PC-3 (cell line): ENCODE data around the gene NFE2L1. TPM values are rescaled to one million over a fixed set of nuclear protein-coding genes. Genes with fewer than 3 reads are reported as not detected.
A peak's percentile ranks its signal among the peaks of the same experiment; 100 is the strongest.
"Not testable (repeated sequence)": the region's sequence is repeated elsewhere in the genome, so short reads cannot be mapped to it uniquely, and the experiment has no call there.

ENCODE experiments used
- ATAC-seq: fragments of 200-7000 bp; cut with Tn5 transposase; 2 replicates; pipeline ENCODE4 v1.9.1; 2020; ENCODE audit warnings: mild to moderate bottlenecking, moderate library complexity
- BruUV-seq: library from RNA; stranded (reverse); fragments of 400-500 nt; replicated peaks from 2 replicates; lab custom pipeline; 2021; lab: Mats Ljungman, UMichigan
- CTCF ChIA-PET: fragments of 300-600 bp; sonication (Branson Sonifier 250); formaldehyde crosslinking; loops from one replicate; lab custom pipeline; 2022; ENCODE audit warnings: antibody characterized with exemption; lab: Charles Lee
- POLR2A ChIA-PET: fragments of 300-600 bp; sonication (Branson Sonifier 250); formaldehyde crosslinking; loops from one replicate; lab custom pipeline; 2022; ENCODE audit warnings: antibody characterized with exemption; ENCODE audit not compliant: unreplicated experiment; lab: Charles Lee
- DNase-seq: peaks from one replicate; pipeline ENCODE4 v3.0.0-alpha.2; 2015
- H2AFZ ChIP-seq: fragments of 300-600 bp; sonication (generic); 2 replicates; pipeline ENCODE4 v1.6.0; 2016; ENCODE audit warnings: antibody characterized with exemption, low read length
- H3F3A ChIP-seq: fragments of 300-600 bp; sonication (generic); one replicate; pipeline ENCODE4 v1.6.0; 2017; ENCODE audit warnings: antibody characterized with exemption, low read length, control low read depth, mild to moderate bottlenecking; ENCODE audit not compliant: unreplicated experiment
- H3K27ac ChIP-seq: fragments of 300-600 bp; sonication (generic); 2 replicates; pipeline ENCODE4 v1.5.1; 2016; ENCODE audit warnings: mild to moderate bottlenecking, low read length
- H3K27me3 ChIP-seq: fragments of 300-600 bp; sonication (generic); 2 replicates; pipeline ENCODE4 v1.6.1; 2016; ENCODE audit warnings: low read length, mixed read lengths
- H3K36me3 ChIP-seq: fragments of 300-600 bp; sonication (generic); 2 replicates; pipeline ENCODE4 v1.6.1; 2016; ENCODE audit warnings: low read depth, mixed run types, low read length, mixed read lengths
- H3K4me1 ChIP-seq: fragments of 300-600 bp; sonication (generic); 2 replicates; pipeline ENCODE4 v1.5.1; 2016; ENCODE audit warnings: low read length; ENCODE audit not compliant: insufficient read depth
- H3K4me2 ChIP-seq: fragments of 300-600 bp; sonication (generic); 2 replicates; pipeline ENCODE4 v1.6.0; 2016; ENCODE audit warnings: low read length
- H3K4me3 ChIP-seq: fragments of 300-600 bp; sonication (generic); 2 replicates; pipeline ENCODE4 v1.5.1; 2016; ENCODE audit warnings: mild to moderate bottlenecking, low read length, mixed read lengths
- H3K79me2 ChIP-seq: fragments of 300-600 bp; sonication (generic); 2 replicates; pipeline ENCODE4 v1.6.1; 2017; ENCODE audit warnings: low read length, mixed read lengths
- H3K9ac ChIP-seq: fragments of 300-600 bp; sonication (generic); 2 replicates; pipeline ENCODE4 v1.6.0; 2016; ENCODE audit warnings: mild to moderate bottlenecking, low read length
- H3K9me2 ChIP-seq: fragments of 300-600 bp; sonication (generic); replicated peaks from 2 replicates; pipeline ENCODE4 v1.6.1; 2016; ENCODE audit warnings: mixed run types, low read length, mixed read lengths
- H3K9me3 ChIP-seq: fragments of 300-600 bp; sonication (generic); 2 replicates; pipeline ENCODE4 v1.6.1; 2016; ENCODE audit warnings: low read length, mixed read lengths
- H4K20me1 ChIP-seq: fragments of 300-600 bp; sonication (generic); 2 replicates; pipeline ENCODE4 v1.6.1; 2016; ENCODE audit warnings: low read length, mixed read lengths
- CTCF ChIP-seq: fragments of 300-600 bp; sonication (generic); conservative IDR thresholded peaks from 2 replicates; pipeline ENCODE4 v1.5.1; 2017; ENCODE audit warnings: antibody characterized with exemption, low read depth, mild to moderate bottlenecking, low read length
- EZH2 ChIP-seq: fragments of 300-600 bp; sonication (generic); IDR thresholded peaks from one replicate; pipeline ENCODE4 v1.6.1; 2017; ENCODE audit warnings: antibody characterized with exemption, mild to moderate bottlenecking, low read length; ENCODE audit not compliant: unreplicated experiment
- EZH2phosphoT487 ChIP-seq: fragments of 300-600 bp; sonication (generic); IDR thresholded peaks from 2 replicates; pipeline ENCODE4 v1.6.1; 2018; ENCODE audit warnings: mild to moderate bottlenecking, antibody characterized with exemption, low read length, borderline replicate concordance
- intact Hi-C: fragments of 100-400 bp; cut with micrococcal nuclease; formaldehyde crosslinking; loops from 2 replicates; pipeline ENCODE4 v1.9.0; 2023
- total RNA-seq: library from RNA; depleted of rRNA; stranded (reverse); fragments of >200 nt; gene quantifications from 2 replicates; pipeline ENCODE4 v1.2.3, GENCODE V29; 2014

The NFE2L1 gene
- total RNA-seq, 1 experiment from 2014 or later: 45.1 TPM

GRCh38 chr17:48001197-48001596 is 47.0 kb upstream of the NFE2L1 start:
- H3K4me1 ChIP-seq: peaks cover 53% of the 10 kb centered on the region
- BruUV-seq: no TSS peak
- H3K36me3 ChIP-seq: no peaks in the 10 kb centered on the region
- H3K79me2 ChIP-seq: no peaks in the 10 kb centered on the region
- DNase-seq (no peak), ATAC-seq (no peak)
- H3K27me3 ChIP-seq: no peaks in the 10 kb centered on the region
- CTCF ChIA-PET: interaction anchor here (0.6 kb wide), 1 partner anchor 18 kb away, joined by 9 read pairs; no protein-coding TSS in a partner anchor
- no peak overlapping the region for H3K9ac ChIP-seq
- POLR2A ChIA-PET: interaction anchor here (0.7 kb wide), 1 partner anchor 60 kb away, joined by 20 read pairs; no protein-coding TSS in a partner anchor
- H3K4me3 ChIP-seq: no peak overlapping the region
- H2AFZ ChIP-seq: no peak overlapping the region
- no peak overlapping the region for H3K4me2 ChIP-seq
- no peak for TF ChIP-seq EZH2phosphoT487
- no peaks in the 10 kb centered on the region for H3K9me3 ChIP-seq
- H3K9me2 ChIP-seq: no peaks in the 10 kb centered on the region
- intact Hi-C loops: no loop called here
- H4K20me1 ChIP-seq: no peaks in the 10 kb centered on the region
- peak overlapping the region; percentile 97 for H3K27ac ChIP-seq
- H3F3A ChIP-seq: no peaks in the 10 kb centered on the region

- POLR2A ChIA-PET, H2AFZ ChIP-seq: not testable (repeated sequence)
Measured at GRCh38 chr17:48001657-48002056, 46.5 kb upstream of the NFE2L1 start.

GRCh38 chr17:48002266-48002915 is 45.8 kb upstream of the NFE2L1 start:
- H4K20me1 ChIP-seq: no peaks in the 10 kb centered on the region
- CTCF ChIA-PET: interaction anchor here (0.9 to 1.0 kb wide), 3 partner anchors 23 to 53 kb away, joined by 3 to 8 read pairs (median 6); partner anchors contain the start of gene CDK5RAP3
- peak overlapping the region; percentile 74 for H3K4me2 ChIP-seq
- H3K9me3 ChIP-seq: no peaks in the 10 kb centered on the region
- H3K27ac ChIP-seq: peak overlapping the region; percentile 97
- H3K9me2 ChIP-seq: no peaks in the 10 kb centered on the region
- TF ChIP-seq EZH2: no peak
- TF ChIP-seq CTCF: no peak
- no peak for TF ChIP-seq EZH2phosphoT487
- H3F3A ChIP-seq: no peaks in the 10 kb centered on the region
- POLR2A ChIA-PET: interaction anchor here (0.6 kb wide), 1 partner anchor 31 kb away, joined by 3 read pairs; the partner anchor contains the start of gene CDK5RAP3
- no peaks in the 10 kb centered on the region for H3K36me3 ChIP-seq
- peak overlapping the region; percentile 29; the same call in 1 of the 2 replicates for H3K4me3 ChIP-seq
- ATAC-seq (peak; percentile 87), DNase-seq (peak; percentile 94)
- no peaks in the 10 kb centered on the region for H3K27me3 ChIP-seq
- peak overlapping the region; percentile 73 for H2AFZ ChIP-seq
- peaks cover 54% of the 10 kb centered on the region for H3K4me1 ChIP-seq
- intact Hi-C loops: loop anchor here (2.0 kb wide), 1 partner anchor 32 kb away; the partner anchor contains the start of gene CDK5RAP3
- TSS peak; percentile 20 for BruUV-seq
- H3K79me2 ChIP-seq: no peaks in the 10 kb centered on the region
- peak overlapping the region; percentile 82 for H3K9ac ChIP-seq

More at GRCh38 chr17:48001657-48002056, 46.5 kb upstream of the NFE2L1 start:
- Histone ChIP-seq H3K27ac (peak overlapping the region; percentile 97), H3K4me1 (peaks cover 54% of the 10 kb centered on the region), H3K9ac (peak overlapping the region; percentile 82)
- H3K36me3 ChIP-seq, H4K20me1 ChIP-seq, H3K79me2 ChIP-seq, H3K9me2 ChIP-seq, H3F3A ChIP-seq, DNase-seq, H3K9me3 ChIP-seq, CTCF ChIA-PET, H3K27me3 ChIP-seq, H3K4me2 ChIP-seq, H3K4me3 ChIP-seq, ATAC-seq, BruUV-seq: not testable (repeated sequence)
- intact Hi-C loops: loop anchor here (2.0 kb wide), 1 partner anchor 31 kb away; the partner anchor contains the start of gene CDK5RAP3
